Fibroblast of skin of abdomen (primary cell): ENCODE measurements around the gene TTC38.

Experiments used
- DNase-seq: peaks from one replicate; pipeline ENCODE4 v3.0.0-alpha.2; 2013

The TTC38 gene

GRCh38 chr22:46278656-46279645, 11.1 kb downstream of the TTC38 start:
- no peak for DNase-seq

DNA sequence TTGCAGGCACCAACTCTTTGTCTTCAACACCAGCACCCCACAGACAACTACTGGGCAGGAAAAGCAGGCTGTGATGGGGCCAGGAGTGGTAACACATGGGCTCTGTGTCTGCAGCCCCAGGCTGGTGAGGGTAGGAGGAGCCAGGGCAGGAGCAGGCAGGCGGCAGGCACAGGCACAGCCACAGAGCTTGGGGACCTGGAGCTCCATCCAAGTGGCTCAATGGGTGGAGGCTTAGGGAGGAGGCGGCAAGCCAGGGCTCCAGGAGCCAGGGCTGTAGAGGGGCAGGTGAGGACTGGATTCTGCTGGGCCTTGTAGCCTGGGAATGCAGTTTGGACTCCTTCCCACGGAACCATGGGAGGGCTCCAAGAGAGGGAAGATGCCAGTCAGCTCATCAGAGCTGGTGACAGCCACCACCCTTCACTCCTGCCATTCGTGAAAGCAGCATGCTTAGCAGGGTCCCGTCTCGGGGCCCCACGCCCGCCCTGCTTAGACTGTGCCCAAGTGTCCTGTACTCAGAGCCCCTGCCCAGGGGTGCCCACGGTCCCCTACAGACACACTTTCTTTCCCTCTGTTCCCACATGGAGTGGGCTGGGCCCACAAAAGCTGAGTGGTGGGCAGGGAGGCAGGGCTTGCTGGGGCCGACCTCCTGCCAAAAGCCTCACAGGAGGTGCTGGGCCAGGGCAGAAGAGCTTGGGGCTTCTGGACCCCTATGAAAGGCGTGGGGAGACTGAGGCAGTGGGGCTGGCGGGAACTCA, 12.4 kb downstream of the TTC38 start:
- no peak for DNase-seq

- no peak for DNase-seq
Observed at GRCh38 chr22:46280999-46281623, 13.3 kb downstream of the TTC38 start.

DNA sequence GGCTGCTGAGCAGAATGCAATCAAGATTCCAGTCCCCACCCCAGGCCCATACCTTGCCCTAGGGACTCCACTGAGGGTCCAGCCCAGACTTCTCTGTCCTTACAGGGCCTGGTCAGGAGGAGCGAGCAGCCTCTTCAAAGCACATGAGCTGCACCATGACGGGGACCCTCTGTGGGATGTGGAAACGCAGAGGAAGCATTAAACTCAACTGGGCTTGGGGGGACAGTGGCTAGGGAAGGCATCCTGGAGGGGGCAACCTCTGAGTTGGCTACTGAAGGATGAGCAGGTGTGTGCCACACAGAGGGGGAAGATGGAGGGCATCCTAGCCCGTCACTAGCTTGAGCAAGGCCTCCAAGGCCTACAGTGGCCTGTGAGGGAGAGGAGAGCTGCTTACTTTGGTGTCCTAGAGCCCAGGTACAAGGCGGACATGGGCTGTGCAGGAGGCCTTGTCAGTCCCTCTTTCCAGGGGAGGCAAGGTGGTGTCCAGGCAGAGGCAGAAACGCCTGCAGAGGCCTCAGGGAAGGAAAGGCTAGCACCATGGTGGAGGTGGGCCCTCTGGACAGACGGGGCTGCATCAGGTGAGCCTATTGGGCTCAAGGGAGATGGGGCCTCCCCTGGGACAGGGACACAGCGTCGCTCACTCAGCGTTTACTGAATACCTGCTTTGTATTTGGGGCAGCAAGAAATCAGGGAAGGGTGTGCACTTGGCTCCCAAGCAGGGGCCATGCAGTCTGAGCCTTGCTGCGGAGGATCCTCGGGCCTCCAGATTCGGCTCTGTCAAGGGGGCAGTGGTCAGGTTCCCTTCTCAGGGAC, 14.3 kb downstream of the TTC38 start:
- DNase-seq = no peak

- DNase-seq = peak; percentile 54
Observed at GRCh38 chr22:46286006-46286405, 18.2 kb downstream of the TTC38 start.

GRCh38 chr22:46286941-46287872, 19.4 kb downstream of the TTC38 start:
- DNase-seq = no peak

- DNase-seq = no peak
Observed at GRCh38 chr22:46287873-46288751, 20.3 kb downstream of the TTC38 start.

GRCh38 chr22:46288846-46289243, 21.0 kb downstream of the TTC38 start:
- no peak for DNase-seq

DNA sequence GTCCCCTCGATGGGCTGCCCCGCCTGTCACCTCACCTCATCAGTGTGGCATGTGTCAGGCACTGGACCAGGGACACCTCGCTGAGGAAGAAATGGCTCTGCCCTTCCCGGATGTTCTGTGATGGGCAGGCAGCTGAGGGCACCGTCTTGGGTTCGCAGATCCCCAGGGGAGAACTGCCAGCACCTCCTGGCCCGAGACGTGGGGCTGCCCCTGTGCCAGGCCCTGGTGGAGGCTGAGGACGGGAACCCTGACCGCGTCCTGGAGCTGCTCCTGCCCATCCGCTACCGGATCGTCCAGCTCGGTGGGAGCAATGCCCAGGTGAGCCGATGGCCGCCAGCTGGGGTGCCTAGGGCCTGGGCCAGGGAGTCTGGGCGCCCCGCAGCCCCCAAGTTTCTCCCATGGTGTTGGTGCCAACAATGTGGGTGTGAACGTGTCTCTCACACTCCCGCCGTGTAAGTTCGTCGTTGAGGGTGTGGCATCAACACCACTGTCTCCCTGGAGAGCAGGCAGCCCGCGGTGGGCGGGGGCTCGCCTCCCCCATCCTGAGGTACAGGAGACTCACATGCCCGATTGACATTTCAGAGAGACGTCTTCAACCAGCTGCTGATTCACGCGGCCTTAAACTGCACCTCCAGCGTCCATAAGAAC, 21.6 kb downstream of the TTC38 start:
- no peak for DNase-seq

- no peak for DNase-seq
Observed at GRCh38 chr22:46290121-46290842, 22.5 kb downstream of the TTC38 start.

DNA sequence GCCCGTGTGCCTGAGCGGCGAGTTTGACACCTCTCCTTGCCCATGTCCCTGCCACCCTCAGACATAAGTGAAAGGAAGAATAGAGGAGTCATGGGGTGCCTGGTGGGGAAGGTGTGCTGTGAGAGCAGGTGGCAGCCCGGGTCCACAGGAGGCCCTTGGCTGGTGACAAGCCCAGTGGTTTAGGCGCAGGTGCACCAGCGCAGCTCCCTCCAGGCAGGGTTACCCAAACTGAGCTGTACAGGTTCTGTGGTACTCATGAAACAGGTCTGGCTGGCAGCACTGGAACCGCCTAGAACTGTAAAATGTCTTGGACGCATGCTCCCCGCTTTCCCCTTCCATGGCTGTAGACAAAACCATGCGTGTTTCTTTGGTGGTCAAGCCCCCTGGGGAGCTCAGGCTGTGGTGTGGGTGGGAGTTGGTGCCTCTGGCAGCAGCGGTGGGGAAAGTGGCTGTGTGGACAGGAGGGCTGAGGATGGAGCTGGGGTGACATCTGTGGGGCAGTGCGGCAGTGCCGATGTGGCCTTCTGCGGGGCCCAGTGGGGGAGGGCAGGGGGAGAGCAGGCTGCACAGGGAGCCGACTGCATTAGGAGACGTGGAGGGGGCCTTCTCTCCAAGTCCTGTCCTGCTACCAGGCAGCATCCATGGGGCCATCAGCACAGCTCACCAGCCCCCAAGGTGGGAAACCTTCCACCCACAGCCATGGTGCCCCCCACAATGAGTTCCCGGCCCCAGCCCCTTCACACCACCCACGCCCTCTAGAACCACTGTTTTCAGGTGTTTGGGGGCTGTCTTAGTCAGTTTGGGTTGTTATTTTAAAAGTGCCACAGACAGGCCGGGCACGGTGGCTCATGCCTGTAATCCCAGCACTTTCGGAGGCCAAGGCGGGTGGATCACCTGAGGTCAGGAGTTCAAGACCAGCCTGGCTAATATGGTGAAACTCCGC, 23.3 kb downstream of the TTC38 start:
- DNase-seq = no peak

DNA sequence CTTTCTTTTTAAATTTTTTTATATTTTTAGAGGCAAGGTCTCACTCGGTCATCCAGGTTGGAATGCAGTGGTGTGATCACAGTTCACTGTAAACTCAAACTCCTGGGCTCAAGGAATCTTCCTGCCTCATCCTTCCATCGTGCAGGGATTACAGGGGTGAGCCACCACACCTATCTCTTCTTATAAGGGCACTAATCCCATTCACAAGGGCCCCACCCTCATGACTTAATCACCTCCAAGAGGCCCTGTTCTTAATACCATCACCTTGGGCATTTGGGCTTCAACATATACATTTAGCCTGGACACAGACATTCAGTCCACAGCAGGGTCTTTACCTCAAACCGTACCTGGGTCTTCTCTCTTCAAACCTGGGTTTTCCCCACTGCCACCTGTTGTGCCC, 24.4 kb downstream of the TTC38 start:
- DNase-seq = no peak

GRCh38 chr22:46292732-46293131, 24.9 kb downstream of the TTC38 start:
- DNase-seq = no peak

- DNase-seq = peak; percentile 78
Observed at GRCh38 chr22:46293577-46294260, 25.9 kb downstream of the TTC38 start.

DNA sequence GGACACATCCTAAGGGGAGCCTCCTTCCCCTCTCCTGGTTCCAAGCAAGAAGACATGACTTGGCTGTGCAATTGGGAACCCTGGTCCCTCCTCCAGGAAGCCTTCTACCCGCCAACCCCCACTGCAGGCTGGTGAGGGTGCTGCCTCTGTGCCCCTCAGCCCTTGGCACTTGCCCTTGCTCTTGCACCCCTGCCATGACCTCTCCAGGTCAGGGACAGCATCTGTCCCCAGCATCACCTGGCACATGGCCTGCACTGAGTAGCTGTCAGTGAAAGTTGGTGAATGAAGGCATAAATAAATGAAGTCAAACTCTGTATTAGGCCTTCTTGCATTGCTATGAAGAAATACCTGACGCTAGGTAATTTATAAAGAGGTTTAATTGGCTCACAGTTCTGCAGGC, 27.0 kb downstream of the TTC38 start:
- no peak for DNase-seq

- no peak for DNase-seq
Observed at GRCh38 chr22:46295277-46295971, 27.6 kb downstream of the TTC38 start.
